GM19023 (cell line): Measurements from ENCODE around the gene GRIA2.

Experiments
- ATAC-seq: cut with Tn5 transposase; IDR thresholded peaks from one replicate; pipeline ENCODE4 v1.9.1; 2021; ENCODE audit warnings: mild to moderate bottlenecking, moderate library complexity; ENCODE audit not compliant: unreplicated experiment

GRIA2 gene

GRCh38 chr4:157363360-157363759 is 142.8 kb downstream of the GRIA2 start:
- ATAC-seq, result no peak

- ATAC-seq, result no peak
Measured at GRCh38 chr4:157372154-157372553, 151.6 kb downstream of the GRIA2 start.

- ATAC-seq, result no peak
Measured at GRCh38 chr4:157372567-157372966, 152.0 kb downstream of the GRIA2 start.

GRCh38 chr4:157389741-157390140 is 169.2 kb downstream of the GRIA2 start:
- no peak for ATAC-seq

- ATAC-seq, result no peak
Measured at GRCh38 chr4:157405070-157405469, 184.5 kb downstream of the GRIA2 start.
